GM23338 (cell line): Measurements from ENCODE around the gene GPR146.
"Not testable (repeated sequence)": the region's sequence is repeated elsewhere in the genome, so short reads cannot be mapped to it uniquely, and the experiment has no call there.

Experiments used
- CREB1 ChIP-seq: fragments of 250-450 bp; sonication (Bioruptor Pico); IDR thresholded peaks from 2 replicates; pipeline ENCODE4 v1.5.0; 2020; ENCODE audit warnings: low read depth, mild to moderate bottlenecking, moderate library complexity
- CTCF ChIP-seq, 2 experiments: fragments of 200-600 bp in 1 of 2; sonication (generic) in 1 of 2; conservative IDR thresholded peaks; 2 replicates each; pipeline versions ENCODE4 v1.5.1 to v1.6.1; 2016 to 2017; ENCODE audit warnings: antibody characterized with exemption in 2 of 2, low read depth in 2 of 2, mild to moderate bottlenecking in 2 of 2, moderate library complexity in 1 of 2
- EZH2 ChIP-seq: fragments of 200-600 bp; sonication (generic); IDR thresholded peaks from one replicate; pipeline ENCODE4 v1.8.0; 2017; ENCODE audit warnings: antibody characterized with exemption, mild to moderate bottlenecking, low read depth; ENCODE audit not compliant: unreplicated experiment
- EZH2phosphoT487 ChIP-seq: fragments of 200-600 bp; sonication (generic); IDR thresholded peaks from one replicate; pipeline ENCODE4 v1.8.1; 2018; ENCODE audit warnings: antibody characterized with exemption; ENCODE audit not compliant: unreplicated experiment
- JUNB ChIP-seq: IDR thresholded peaks from one replicate; pipeline ENCODE4 v1.6.1; 2016; ENCODE audit warnings: antibody characterized with exemption; ENCODE audit not compliant: unreplicated experiment
- POLR2AphosphoS5 ChIP-seq: IDR thresholded peaks from 2 replicates; pipeline ENCODE4 v1.6.1; 2016; ENCODE audit warnings: antibody characterized with exemption, low read depth
- REST ChIP-seq: IDR thresholded peaks from one replicate; pipeline ENCODE4 v1.6.1; 2018; ENCODE audit warnings: antibody characterized with exemption; ENCODE audit not compliant: unreplicated experiment

- TF ChIP-seq EZH2; CTCF (conservative IDR thresholded peaks at IDR 0.05; ENCODE audit: low read depth in 2 of 2); EZH2phosphoT487; REST; JUNB; POLR2AphosphoS5; CREB1 (CRISPR knock-in tag): not testable (repeated sequence)
These were observed 29.7 kb downstream of the GPR146 start for GRCh38 chr7:1074018-1074417.
